ENCODE results near the gene TPM1.

GRCh38 chr15:63046917-63047760 lies 4.6 kb downstream of the TPM1 start:
- TF ChIP-seq CTCF (conservative IDR thresholded peaks at IDR 0.05 in 1 of 2, IDR thresholded peaks at IDR 0.05 in 1 of 2; ENCODE audit: low read depth in 1 of 2, low read length in 2 of 2): no peak
- no peak for TF ChIP-seq EZH2 (IDR thresholded peaks at IDR 0.05; ENCODE audit: low read length, missing control alignments)
